ENCODE results near the gene CSNK2A2. TPM values are rescaled to one million over a fixed set of nuclear protein-coding genes. Genes with fewer than 3 reads are reported as not detected.
A peak's percentile ranks its signal among the peaks of the same experiment; 100 is the strongest.

The CSNK2A2 gene
- total RNA-seq, 2 donors from 2014 or later, result 53.4 to 62.0 TPM

DNA sequence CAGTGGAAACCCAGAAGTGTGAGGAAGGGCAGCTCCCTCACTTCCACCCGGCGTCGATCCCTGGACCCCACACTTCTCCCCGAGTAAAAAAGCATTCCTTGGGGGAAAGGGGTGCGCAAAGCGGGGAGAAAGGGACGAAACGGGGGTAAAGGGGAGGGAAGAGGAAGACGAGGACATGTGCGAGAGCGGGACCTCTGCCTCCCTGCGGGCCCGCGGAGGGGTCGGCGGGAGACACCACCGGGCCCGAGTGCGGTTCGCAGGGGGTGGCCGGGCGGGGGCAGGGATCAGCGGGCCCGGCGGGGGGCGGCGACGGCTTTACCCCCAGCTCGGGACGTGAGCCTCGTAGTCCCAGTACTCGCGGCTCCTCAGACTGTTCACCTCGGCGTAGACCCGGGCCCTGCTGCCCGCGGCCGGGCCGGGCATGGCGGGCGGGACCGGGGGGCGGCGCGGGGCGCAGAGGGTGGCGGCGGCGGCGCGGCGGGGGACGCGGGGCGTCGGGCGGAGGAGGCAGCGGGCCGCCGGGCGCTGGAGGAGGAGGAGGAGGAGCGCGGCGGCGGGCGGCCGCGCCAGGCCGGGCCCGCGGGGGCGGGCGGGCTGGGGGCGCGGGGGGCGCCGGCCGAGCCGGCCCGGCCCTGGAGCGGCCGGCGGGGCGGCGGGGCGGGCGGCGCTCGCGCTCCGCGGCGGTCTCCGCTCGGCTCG lies 443 bp downstream of the CSNK2A2 start:
- DNase-seq, result no peak
- Histone ChIP-seq H3K27me3 (no peaks in the 10 kb centered on the region), H3K27ac (no peak overlapping the region), H3K9me3 (no peaks in the 10 kb centered on the region), H3K9ac (ENCODE audit: low read depth in 2 of 2, low read length in 2 of 2) (peak overlapping the region; percentile 61 to 84), H3K4me1 (no peaks in the 10 kb centered on the region), H3K36me3 (no peaks in the 10 kb centered on the region), H3K4me3 (peak overlapping the region; percentile 69)
- no peak for TF ChIP-seq CTCF (IDR thresholded peaks at IDR 0.05)
- intact Hi-C loops (cut with DNase I), result loop anchor here (5.0 kb wide), 1 partner anchor 170 kb away; the partner anchor contains the start of gene MMP15

DNA sequence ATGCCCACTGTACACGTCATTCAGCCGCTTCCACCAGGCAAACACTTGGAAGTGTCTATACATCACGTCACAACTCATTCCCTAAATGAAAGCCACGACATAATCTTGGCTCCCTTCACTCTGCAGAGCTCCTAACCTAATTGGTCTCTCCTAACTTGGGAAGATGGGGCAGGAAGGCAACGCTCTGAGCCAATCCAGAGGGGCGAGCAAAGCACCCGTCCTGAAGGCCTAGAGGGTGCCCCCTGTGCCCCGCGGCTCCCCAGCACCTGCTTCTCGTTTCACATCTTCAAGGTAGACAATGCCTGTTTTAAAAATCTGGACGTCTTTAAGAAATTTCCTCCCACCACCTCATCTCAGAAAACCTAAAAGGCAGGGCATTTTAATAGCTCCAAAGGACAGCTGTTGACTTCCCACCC lies 1.0 kb downstream of the CSNK2A2 start:
- H3K4me1 ChIP-seq, result no peaks in the 10 kb centered on the region
- H3K4me3 ChIP-seq, result peak overlapping the region; percentile 69
- H3K9me3 ChIP-seq, result no peaks in the 10 kb centered on the region
- peaks cover 4% of the 10 kb centered on the region for H3K36me3 ChIP-seq
- DNase-seq, result no peak
- intact Hi-C loops (cut with DNase I), result loop anchor here (5.0 kb wide), 1 partner anchor 170 kb away; the partner anchor contains the start of gene MMP15
- TF ChIP-seq CTCF (IDR thresholded peaks at IDR 0.05), result no peak
- H3K27me3 ChIP-seq, result no peaks in the 10 kb centered on the region
- H3K9ac ChIP-seq (ENCODE audit: low read depth in 2 of 2, low read length in 2 of 2), result peak overlapping the region; percentile 61 to 84
- H3K27ac ChIP-seq, result no peak overlapping the region

GRCh38 chr16:58195771-58196170 lies 2.1 kb downstream of the CSNK2A2 start:
- Histone ChIP-seq H3K9me3 (no peaks in the 10 kb centered on the region), H3K4me1 (no peaks in the 10 kb centered on the region), H3K36me3 (peaks cover 15% of the 10 kb centered on the region), H3K4me3 (no peak overlapping the region), H3K27ac (no peak overlapping the region), H3K9ac (ENCODE audit: low read depth in 2 of 2, low read length in 2 of 2) (no peak overlapping the region), H3K27me3 (no peaks in the 10 kb centered on the region)
- no peak for TF ChIP-seq CTCF (IDR thresholded peaks at IDR 0.05)
- DNase-seq, result no peak
- intact Hi-C loops (cut with DNase I), result loop anchor here (5.0 kb wide), 1 partner anchor 168 kb away; the partner anchor contains the start of gene MMP15

DNA sequence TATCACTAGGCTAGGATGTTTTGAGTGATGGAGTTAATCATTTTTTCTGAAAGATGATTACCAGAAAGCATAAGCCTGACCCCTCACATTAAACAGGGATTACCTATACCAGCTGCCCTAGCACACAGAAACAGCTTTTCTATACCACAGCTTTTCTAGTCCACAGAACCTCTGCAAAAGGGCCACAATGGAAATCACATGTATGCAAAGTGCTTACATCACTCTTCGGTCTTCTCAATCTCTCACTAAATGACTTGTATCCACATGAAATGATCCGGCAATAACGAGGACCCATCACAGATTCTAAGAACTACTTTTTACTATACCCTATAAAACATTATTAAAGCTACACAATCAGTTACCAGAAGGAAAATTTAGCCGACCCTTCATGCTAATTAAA lies 2.6 kb downstream of the CSNK2A2 start:
- no peaks in the 10 kb centered on the region for H3K27me3 ChIP-seq
- TF ChIP-seq CTCF (IDR thresholded peaks at IDR 0.05), result no peak
- peaks cover 17% of the 10 kb centered on the region for H3K36me3 ChIP-seq
- H3K9me3 ChIP-seq, result no peaks in the 10 kb centered on the region
- intact Hi-C loops (cut with DNase I), result loop anchor here (5.0 kb wide), 1 partner anchor 168 kb away; the partner anchor contains the start of gene MMP15
- no peak overlapping the region for H3K27ac ChIP-seq
- H3K4me1 ChIP-seq, result no peaks in the 10 kb centered on the region
- no peak for DNase-seq
- no peak overlapping the region for H3K4me3 ChIP-seq
- no peak overlapping the region for H3K9ac ChIP-seq (ENCODE audit: low read depth in 2 of 2, low read length in 2 of 2)

DNA sequence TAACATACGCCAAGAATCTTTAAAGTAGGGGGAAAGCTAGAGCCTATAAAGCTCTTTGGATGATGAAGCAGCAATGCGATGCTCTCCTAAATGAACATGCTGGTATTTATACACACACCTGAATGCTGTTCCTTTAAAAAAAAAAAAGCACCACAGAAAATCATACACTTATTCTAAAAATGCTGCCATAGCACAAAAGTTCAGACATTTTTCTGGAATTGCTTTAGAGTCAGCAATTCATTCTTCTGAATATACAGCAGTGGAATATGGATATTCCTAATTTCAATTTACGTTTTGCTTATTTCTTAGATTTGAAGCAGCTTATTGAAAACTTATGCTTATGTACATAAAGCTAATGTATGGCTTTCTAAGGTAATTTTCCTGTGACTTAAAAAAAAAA lies 3.1 kb downstream of the CSNK2A2 start:
- intact Hi-C loops (cut with DNase I), result loop anchor here (5.0 kb wide), 1 partner anchor 167 kb away; the partner anchor contains the start of gene MMP15
- Histone ChIP-seq H3K4me1 (no peaks in the 10 kb centered on the region), H3K4me3 (no peak overlapping the region), H3K36me3 (peaks cover 17% of the 10 kb centered on the region), H3K9ac (ENCODE audit: low read depth in 2 of 2, low read length in 2 of 2) (no peak overlapping the region), H3K9me3 (no peaks in the 10 kb centered on the region), H3K27me3 (no peaks in the 10 kb centered on the region), H3K27ac (no peak overlapping the region)
- DNase-seq, result no peak
- TF ChIP-seq CTCF (IDR thresholded peaks at IDR 0.05), result no peak

Measured in colonic mucosa (tissue), 4 donors.